Ascending aorta (tissue), 2 donors: ENCODE data around the gene NMNAT2. TPM values are rescaled to one million over a fixed set of nuclear protein-coding genes. Genes with fewer than 3 reads are reported as not detected.

Source experiments
- DNase-seq, 2 donors: peaks; one replicate each; pipeline ENCODE4 v3.0.0-alpha.2; 2019; ENCODE audit warnings: low spot score in 2 of 2
- H3K27ac ChIP-seq, 2 donors: fragments of 200-600 bp; sonication (generic); one replicate each; pipeline ENCODE4 v1.5.1; 2016 to 2017; ENCODE audit warnings: mild to moderate bottlenecking in 1 of 2
- H3K27me3 ChIP-seq: fragments of 200-600 bp; sonication (generic); one replicate; pipeline ENCODE4 v1.5.1; 2017
- H3K36me3 ChIP-seq, 2 donors: fragments of 200-600 bp; sonication (generic); one replicate each; pipeline ENCODE4 v1.5.1; 2016
- H3K4me1 ChIP-seq, 2 donors: fragments of 200-600 bp; sonication (generic); one replicate each; pipeline ENCODE4 v1.5.1; 2016 to 2017; ENCODE audit warnings: mild to moderate bottlenecking in 1 of 2
- H3K4me3 ChIP-seq, 2 donors: fragments of 200-600 bp; sonication (generic); one replicate each; pipeline ENCODE4 v1.5.1; 2016 to 2017; ENCODE audit warnings: mild to moderate bottlenecking in 1 of 2
- H3K9me3 ChIP-seq, 2 donors: fragments of 200-600 bp; sonication (generic); one replicate each; pipeline ENCODE4 v1.5.1; 2016
- CTCF ChIP-seq, 3 experiments: fragments of 200-600 bp in 2 of 3; fragments of 450-650 bp in 1 of 3; sonication (generic) in 2 of 3; IDR thresholded peaks; one replicate each; pipeline ENCODE4 v1.5.1; 2016 to 2019; ENCODE audit warnings: antibody characterized with exemption in 3 of 3, mild to moderate bottlenecking in 1 of 3, moderate library complexity in 1 of 3
- intact Hi-C: fragments of 100-400 bp; cut with DNase I; formaldehyde crosslinking; loops from one replicate; pipeline ENCODE4 v1.15.1; 2023
- total RNA-seq: library from RNA; depleted of rRNA; stranded (reverse); fragments of >200 nt; gene quantifications from one replicate; pipeline ENCODE4 v1.1.0, GENCODE V29; 2016

Gene NMNAT2
- total RNA-seq, 1 donor from 2014 or later: 0.53 TPM

- DNase-seq: no peak
- intact Hi-C loops: no loop called here
- H3K4me3 ChIP-seq: no peak overlapping the region
- peak overlapping the region; percentile 64 to 67 for H3K27ac ChIP-seq
- peaks cover 0 to 13% of the 10 kb centered on the region in 2 donors for H3K4me1 ChIP-seq
- no peaks in the 10 kb centered on the region for H3K36me3 ChIP-seq
- H3K27me3 ChIP-seq: no peaks in the 10 kb centered on the region
- TF ChIP-seq CTCF (IDR thresholded peaks at IDR 0.05): no peak
- H3K9me3 ChIP-seq: no peaks in the 10 kb centered on the region
Observed at GRCh38 chr1:183240526-183240825, 177.7 kb downstream of the NMNAT2 start.

- Histone ChIP-seq H3K9me3 (no peaks in the 10 kb centered on the region), H3K4me1 (peaks cover 0 to 18% of the 10 kb centered on the region in 2 donors), H3K36me3 (no peaks in the 10 kb centered on the region), H3K27ac (peak overlapping the region in 1 of 2 donors; percentile 50), H3K4me3 (no peak overlapping the region), H3K27me3 (no peaks in the 10 kb centered on the region)
- intact Hi-C loops: loop anchor here (5.0 kb wide), 2 partner anchors 218 to 278 kb away; partner anchors contain the start of gene LAMC1
- TF ChIP-seq CTCF (IDR thresholded peaks at IDR 0.05): no peak
- DNase-seq: no peak
Observed at GRCh38 chr1:183239793-183240525, 178.2 kb downstream of the NMNAT2 start.

- intact Hi-C loops: loop anchor here (5.0 kb wide), 2 partner anchors 217 to 277 kb away; partner anchors contain the start of gene LAMC1
- no peak for TF ChIP-seq CTCF (IDR thresholded peaks at IDR 0.05)
- DNase-seq: no peak
- Histone ChIP-seq H3K36me3 (no peaks in the 10 kb centered on the region), H3K4me1 (peaks cover 0 to 16% of the 10 kb centered on the region in 2 donors), H3K27ac (peak overlapping the region in 1 of 2 donors; percentile 50), H3K27me3 (no peaks in the 10 kb centered on the region), H3K9me3 (no peaks in the 10 kb centered on the region), H3K4me3 (no peak overlapping the region)
Observed at GRCh38 chr1:183239220-183239742, 178.9 kb downstream of the NMNAT2 start.

GRCh38 chr1:183238071-183238470 is 180.1 kb downstream of the NMNAT2 start:
- intact Hi-C loops: loop anchor here (5.0 kb wide), 2 partner anchors 216 to 276 kb away; partner anchors contain the start of gene LAMC1

GRCh38 chr1:183237046-183237445 is 181.1 kb downstream of the NMNAT2 start:
- no peak for TF ChIP-seq CTCF (IDR thresholded peaks at IDR 0.05)
- DNase-seq: no peak
- no peaks in the 10 kb centered on the region for H3K9me3 ChIP-seq

More at GRCh38 chr1:183238071-183238470, 180.1 kb downstream of the NMNAT2 start:
- no peak for DNase-seq
- Histone ChIP-seq H3K27ac (no peak overlapping the region), H3K36me3 (no peaks in the 10 kb centered on the region), H3K9me3 (no peaks in the 10 kb centered on the region), H3K4me3 (no peak overlapping the region), H3K4me1 (peaks cover 0 to 17% of the 10 kb centered on the region in 2 donors), H3K27me3 (no peaks in the 10 kb centered on the region)
- no peak for TF ChIP-seq CTCF (IDR thresholded peaks at IDR 0.05)

More at GRCh38 chr1:183237046-183237445, 181.1 kb downstream of the NMNAT2 start:
- Histone ChIP-seq H3K36me3 (no peaks in the 10 kb centered on the region), H3K27me3 (no peaks in the 10 kb centered on the region), H3K27ac (no peak overlapping the region), H3K4me3 (no peak overlapping the region), H3K4me1 (peaks cover 0 to 15% of the 10 kb centered on the region in 2 donors)
- intact Hi-C loops: loop anchor here (5.0 kb wide), 2 partner anchors 215 to 275 kb away; partner anchors contain the start of gene LAMC1
